OCI-LY3 (cell line): ENCODE results near the gene EXD3.

Source experiments
- H2AFZ ChIP-seq: fragments of 200-600, 300-600 bp; shearing (Covaris generic); 2 replicates; pipeline ENCODE4 v1.6.0; 2014; ENCODE audit warnings: antibody characterized with exemption, low read depth, low read length
- H3K27ac ChIP-seq: fragments of 200-600, 300-600 bp; sonication (generic); 2 replicates; pipeline ENCODE4 v1.5.1; 2014; ENCODE audit warnings: mild to moderate bottlenecking, low read length, moderate library complexity, mixed read lengths
- H3K27me3 ChIP-seq: fragments of 200-600, 300-600 bp; sonication (generic); 2 replicates; pipeline ENCODE4 v1.6.1; 2014; ENCODE audit warnings: low read depth, low read length, mixed read lengths
- H3K36me3 ChIP-seq: fragments of 200-600, 300-600 bp; sonication (generic); replicated peaks from 2 replicates; pipeline ENCODE3; 2014; ENCODE audit warnings: low read depth, low read length, mixed read lengths
- H3K4me1 ChIP-seq: fragments of 300-600, 200-600 bp; sonication (generic); 2 replicates; pipeline ENCODE4 v1.6.1; 2014; ENCODE audit warnings: low read length, mixed read lengths
- H3K4me2 ChIP-seq: fragments of 200-600, 300-600 bp; sonication (generic); 2 replicates; pipeline ENCODE4 v1.6.1; 2014; ENCODE audit warnings: low read length, mixed read lengths
- H3K4me3 ChIP-seq: fragments of 300-600, 200-600 bp; sonication (generic); 2 replicates; pipeline ENCODE4 v1.5.1; 2014; ENCODE audit warnings: antibody characterized with exemption, mild to moderate bottlenecking, low read length, moderate library complexity
- H3K79me2 ChIP-seq: fragments of 300-600, 200-600 bp; shearing (Covaris generic); 2 replicates; pipeline ENCODE4 v1.6.1; 2014; ENCODE audit warnings: mild to moderate bottlenecking, low read length, mixed read lengths
- H3K9ac ChIP-seq: fragments of 300-600, 200-600 bp; shearing (Covaris generic); 2 replicates; pipeline ENCODE4 v1.6.0; 2014; ENCODE audit warnings: mild to moderate bottlenecking, low read length, moderate library complexity
- H3K9me3 ChIP-seq: fragments of 200-600, 300-600 bp; shearing (Covaris generic); 2 replicates; pipeline ENCODE4 v1.6.1; 2014; ENCODE audit warnings: low read length, mixed read lengths; ENCODE audit not compliant: insufficient read depth
- H4K20me1 ChIP-seq: fragments of 200-600, 300-600 bp; sonication (generic); 2 replicates; pipeline ENCODE4 v1.6.1; 2016; ENCODE audit warnings: low read length, mixed read lengths; ENCODE audit not compliant: insufficient read depth
- CTCF ChIP-seq: fragments of 200-600, 300-600 bp; sonication (generic); IDR thresholded peaks from 2 replicates; pipeline ENCODE4 v1.5.1; 2014; ENCODE audit warnings: antibody characterized with exemption, low read length, low read depth
- EZH2phosphoT487 ChIP-seq: fragments of 200-600 bp; shearing (Covaris generic); IDR thresholded peaks from 2 replicates; pipeline ENCODE4 v1.6.1; 2018; ENCODE audit warnings: antibody characterized with exemption, mixed run types, low read depth

EXD3 gene

DNA sequence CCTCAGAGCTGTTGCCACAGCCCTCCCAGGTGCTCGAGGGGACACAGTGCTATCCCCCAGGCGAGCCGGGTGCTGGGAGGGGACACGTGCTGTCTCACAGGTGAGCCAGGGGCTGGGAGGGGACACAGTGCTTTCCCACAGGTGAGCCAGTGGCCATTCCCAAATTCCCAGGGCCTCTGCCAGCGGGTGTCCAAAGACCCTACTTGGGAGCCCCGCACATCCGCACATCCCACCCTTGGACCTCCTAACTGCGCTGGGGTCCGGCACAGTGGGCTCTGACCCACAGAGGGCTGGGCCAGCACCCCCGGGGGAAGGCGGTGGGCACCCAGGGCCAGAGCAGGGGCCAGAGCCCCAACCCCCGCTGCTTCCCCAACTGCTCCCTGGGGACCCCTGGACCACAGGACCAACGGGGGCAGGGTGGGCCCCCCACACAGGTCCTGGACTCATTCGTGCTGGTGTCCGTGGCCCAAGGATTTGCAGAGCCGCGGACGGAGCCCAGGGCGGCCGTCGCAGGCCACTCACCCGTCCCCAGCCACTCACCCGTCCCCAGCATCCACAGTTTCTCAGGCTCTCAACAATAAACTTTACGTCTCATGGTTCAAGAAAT, 17.9 kb downstream of the EXD3 start:
- Histone ChIP-seq H2AFZ (no peak overlapping the region), H3K9me3 (no peaks in the 10 kb centered on the region), H3K36me3 (no peaks in the 10 kb centered on the region), H3K27me3 (no peaks in the 10 kb centered on the region; the same call in 1 of the 2 replicates), H3K4me3 (no peak overlapping the region), H3K4me2 (no peak overlapping the region), H4K20me1 (no peaks in the 10 kb centered on the region), H3K9ac (no peak overlapping the region), H3K4me1 (no peaks in the 10 kb centered on the region), H3K79me2 (no peaks in the 10 kb centered on the region), H3K27ac (no peak overlapping the region)
- TF ChIP-seq CTCF (no peak), EZH2phosphoT487 (no peak)

DNA sequence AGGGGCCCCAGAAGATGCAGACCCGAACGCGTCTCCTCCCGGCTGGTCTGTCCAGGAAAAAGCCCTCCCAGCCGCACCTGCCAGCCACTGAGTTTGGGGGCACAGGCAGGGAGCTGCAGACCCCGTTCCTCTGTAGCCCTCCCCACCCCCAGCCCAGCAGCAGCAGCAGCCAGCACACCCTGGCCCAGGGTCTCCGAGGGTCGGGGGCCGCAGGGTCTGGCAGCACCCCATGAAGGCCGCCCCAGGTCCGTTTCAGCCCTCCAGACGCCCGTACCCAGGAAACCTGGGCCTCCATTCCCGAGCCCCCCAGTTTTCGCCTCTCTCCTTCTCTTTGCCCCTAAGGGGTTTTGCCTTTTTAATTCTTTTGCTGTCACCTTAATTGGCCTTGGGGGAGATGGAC, 19.7 kb downstream of the EXD3 start:
- no peak overlapping the region for H3K4me3 ChIP-seq
- H3K4me2 ChIP-seq, result no peak overlapping the region
- no peaks in the 10 kb centered on the region for H4K20me1 ChIP-seq
- H2AFZ ChIP-seq, result no peak overlapping the region
- no peaks in the 10 kb centered on the region; the same call in 1 of the 2 replicates for H3K27me3 ChIP-seq
- H3K9me3 ChIP-seq, result no peaks in the 10 kb centered on the region
- H3K27ac ChIP-seq, result no peak overlapping the region
- no peaks in the 10 kb centered on the region for H3K79me2 ChIP-seq
- no peaks in the 10 kb centered on the region for H3K4me1 ChIP-seq
- no peaks in the 10 kb centered on the region for H3K36me3 ChIP-seq
- TF ChIP-seq EZH2phosphoT487 (no peak), CTCF (no peak)
- no peak overlapping the region for H3K9ac ChIP-seq

GRCh38 chr9:137402746-137403145, 20.2 kb downstream of the EXD3 start:
- H3K4me3 ChIP-seq, result no peak overlapping the region

More at GRCh38 chr9:137402746-137403145, 20.2 kb downstream of the EXD3 start:
- Histone ChIP-seq H3K27me3 (no peaks in the 10 kb centered on the region; the same call in 1 of the 2 replicates), H3K27ac (no peak overlapping the region), H3K36me3 (no peaks in the 10 kb centered on the region), H4K20me1 (no peaks in the 10 kb centered on the region), H3K4me1 (no peaks in the 10 kb centered on the region), H3K79me2 (no peaks in the 10 kb centered on the region), H3K9me3 (no peaks in the 10 kb centered on the region), H2AFZ (no peak overlapping the region), H3K4me2 (no peak overlapping the region), H3K9ac (no peak overlapping the region)
- no peak for TF ChIP-seq EZH2phosphoT487
- no peak for TF ChIP-seq CTCF
